Measurements from ENCODE around the gene KCNK18.
A peak's percentile ranks its signal among the peaks of the same experiment; 100 is the strongest.

The KCNK18 gene

GRCh38 chr10:117163954-117164548 is 33.2 kb upstream of the KCNK18 start:
- Histone ChIP-seq H3K36me3 (ENCODE audit: control insufficient read depth, insufficient read depth, low read length) (no peaks in the 10 kb centered on the region), H3K9me3 (ENCODE audit: control insufficient read depth, insufficient read depth, low read length) (no peaks in the 10 kb centered on the region), H3K27ac (ENCODE audit: low read length) (no peak overlapping the region), H3K4me1 (ENCODE audit: control insufficient read depth, insufficient read depth, low read length) (peaks cover 3% of the 10 kb centered on the region), H3K27me3 (ENCODE audit: control insufficient read depth, insufficient read depth, low read length) (peaks cover 78% of the 10 kb centered on the region), H3K4me3 (ENCODE audit: low read length) (no peak overlapping the region)
- no CpG with 5 or more reads among the region's 16 CpGs for WGBS (ENCODE audit: insufficient coverage, insufficient read length)
- DNase-seq (ENCODE audit: low read depth, low spot score) = no peak

- Histone ChIP-seq H3K9me3 (ENCODE audit: control insufficient read depth, insufficient read depth, low read length) (no peaks in the 10 kb centered on the region), H3K4me1 (ENCODE audit: control insufficient read depth, insufficient read depth, low read length) (peaks cover 3% of the 10 kb centered on the region), H3K36me3 (ENCODE audit: control insufficient read depth, insufficient read depth, low read length) (no peaks in the 10 kb centered on the region), H3K27ac (ENCODE audit: low read length) (no peak overlapping the region), H3K27me3 (ENCODE audit: control insufficient read depth, insufficient read depth, low read length) (peaks cover 83% of the 10 kb centered on the region), H3K4me3 (ENCODE audit: low read length) (no peak overlapping the region)
- WGBS (ENCODE audit: insufficient coverage, insufficient read length) = no CpG with 5 or more reads among the region's 32 CpGs
- DNase-seq (ENCODE audit: low read depth, low spot score) = no peak
Measured at GRCh38 chr10:117164592-117165537, 32.4 kb upstream of the KCNK18 start.

- H3K27ac ChIP-seq (ENCODE audit: low read length) = no peak overlapping the region
- H3K4me1 ChIP-seq (ENCODE audit: control insufficient read depth, insufficient read depth, low read length) = peaks cover 3% of the 10 kb centered on the region
- DNase-seq (ENCODE audit: low read depth, low spot score) = no peak
- H3K36me3 ChIP-seq (ENCODE audit: control insufficient read depth, insufficient read depth, low read length) = no peaks in the 10 kb centered on the region
- H3K4me3 ChIP-seq (ENCODE audit: low read length) = no peak overlapping the region
- H3K27me3 ChIP-seq (ENCODE audit: control insufficient read depth, insufficient read depth, low read length) = peaks cover 85% of the 10 kb centered on the region
- no peaks in the 10 kb centered on the region for H3K9me3 ChIP-seq (ENCODE audit: control insufficient read depth, insufficient read depth, low read length)
- no CpG with 5 or more reads among the region's 51 CpGs for WGBS (ENCODE audit: insufficient coverage, insufficient read length)
Measured at GRCh38 chr10:117165538-117166417, 31.5 kb upstream of the KCNK18 start.

- Histone ChIP-seq H3K27me3 (ENCODE audit: control insufficient read depth, insufficient read depth, low read length) (peaks cover 82% of the 10 kb centered on the region), H3K36me3 (ENCODE audit: control insufficient read depth, insufficient read depth, low read length) (no peaks in the 10 kb centered on the region), H3K9me3 (ENCODE audit: control insufficient read depth, insufficient read depth, low read length) (no peaks in the 10 kb centered on the region), H3K27ac (ENCODE audit: low read length) (no peak overlapping the region), H3K4me3 (ENCODE audit: low read length) (no peak overlapping the region), H3K4me1 (ENCODE audit: control insufficient read depth, insufficient read depth, low read length) (peaks cover 3% of the 10 kb centered on the region)
- no peak for DNase-seq (ENCODE audit: low read depth, low spot score)
- WGBS (ENCODE audit: insufficient coverage, insufficient read length) = no CpG with 5 or more reads among the region's 41 CpGs
Measured at GRCh38 chr10:117166418-117167345, 30.6 kb upstream of the KCNK18 start.

GRCh38 chr10:117167346-117167788 is 29.9 kb upstream of the KCNK18 start:
- no CpG with 5 or more reads among the region's 21 CpGs for WGBS (ENCODE audit: insufficient coverage, insufficient read length)
- Histone ChIP-seq H3K36me3 (ENCODE audit: control insufficient read depth, insufficient read depth, low read length) (no peaks in the 10 kb centered on the region), H3K27ac (ENCODE audit: low read length) (no peak overlapping the region), H3K27me3 (ENCODE audit: control insufficient read depth, insufficient read depth, low read length) (peaks cover 83% of the 10 kb centered on the region), H3K9me3 (ENCODE audit: control insufficient read depth, insufficient read depth, low read length) (no peaks in the 10 kb centered on the region), H3K4me3 (ENCODE audit: low read length) (peak overlapping the region; percentile 50; the same call in 1 of the 2 replicates), H3K4me1 (ENCODE audit: control insufficient read depth, insufficient read depth, low read length) (peaks cover 3% of the 10 kb centered on the region)
- DNase-seq (ENCODE audit: low read depth, low spot score) = no peak

- no peak for DNase-seq (ENCODE audit: low read depth, low spot score)
- no peaks in the 10 kb centered on the region for H3K36me3 ChIP-seq (ENCODE audit: control insufficient read depth, insufficient read depth, low read length)
- peaks cover 83% of the 10 kb centered on the region for H3K27me3 ChIP-seq (ENCODE audit: control insufficient read depth, insufficient read depth, low read length)
- no CpG with 5 or more reads among the region's 75 CpGs for WGBS (ENCODE audit: insufficient coverage, insufficient read length)
- H3K9me3 ChIP-seq (ENCODE audit: control insufficient read depth, insufficient read depth, low read length) = no peaks in the 10 kb centered on the region
- H3K4me1 ChIP-seq (ENCODE audit: control insufficient read depth, insufficient read depth, low read length) = peaks cover 3% of the 10 kb centered on the region
- H3K4me3 ChIP-seq (ENCODE audit: low read length) = peak overlapping the region; percentile 50; the same call in 1 of the 2 replicates
- H3K27ac ChIP-seq (ENCODE audit: low read length) = no peak overlapping the region
Measured at GRCh38 chr10:117167789-117168674, 29.3 kb upstream of the KCNK18 start.

- H3K9me3 ChIP-seq (ENCODE audit: control insufficient read depth, insufficient read depth, low read length) = no peaks in the 10 kb centered on the region
- no peak overlapping the region for H3K27ac ChIP-seq (ENCODE audit: low read length)
- no CpG with 5 or more reads among the region's 25 CpGs for WGBS (ENCODE audit: insufficient coverage, insufficient read length)
- H3K27me3 ChIP-seq (ENCODE audit: control insufficient read depth, insufficient read depth, low read length) = peaks cover 81% of the 10 kb centered on the region
- no peak for DNase-seq (ENCODE audit: low read depth, low spot score)
- peaks cover 2% of the 10 kb centered on the region; the same call in 1 of the 2 replicates for H3K4me1 ChIP-seq (ENCODE audit: control insufficient read depth, insufficient read depth, low read length)
- no peaks in the 10 kb centered on the region for H3K36me3 ChIP-seq (ENCODE audit: control insufficient read depth, insufficient read depth, low read length)
- H3K4me3 ChIP-seq (ENCODE audit: low read length) = no peak overlapping the region; the same call in 1 of the 2 replicates
Measured at GRCh38 chr10:117168729-117169128, 28.6 kb upstream of the KCNK18 start.

- Histone ChIP-seq H3K4me3 (ENCODE audit: low read length) (no peak overlapping the region), H3K27me3 (ENCODE audit: control insufficient read depth, insufficient read depth, low read length) (peaks cover 73% of the 10 kb centered on the region), H3K27ac (ENCODE audit: low read length) (no peak overlapping the region), H3K36me3 (ENCODE audit: control insufficient read depth, insufficient read depth, low read length) (no peaks in the 10 kb centered on the region), H3K9me3 (ENCODE audit: control insufficient read depth, insufficient read depth, low read length) (no peaks in the 10 kb centered on the region), H3K4me1 (ENCODE audit: control insufficient read depth, insufficient read depth, low read length) (peaks cover 2% of the 10 kb centered on the region; the same call in 1 of the 2 replicates)
- no peak for DNase-seq (ENCODE audit: low read depth, low spot score)
- no CpG with 5 or more reads among the region's 2 CpGs for WGBS (ENCODE audit: insufficient coverage, insufficient read length)
Measured at GRCh38 chr10:117169480-117169879, 27.8 kb upstream of the KCNK18 start.

- WGBS (ENCODE audit: insufficient coverage, insufficient read length) = no CpG with 5 or more reads among the region's 6 CpGs
- DNase-seq (ENCODE audit: low read depth, low spot score) = no peak
- H3K27me3 ChIP-seq (ENCODE audit: control insufficient read depth, insufficient read depth, low read length) = peaks cover 69% of the 10 kb centered on the region
- H3K36me3 ChIP-seq (ENCODE audit: control insufficient read depth, insufficient read depth, low read length) = no peaks in the 10 kb centered on the region
- no peak overlapping the region for H3K4me3 ChIP-seq (ENCODE audit: low read length)
- no peak overlapping the region for H3K27ac ChIP-seq (ENCODE audit: low read length)
- H3K4me1 ChIP-seq (ENCODE audit: control insufficient read depth, insufficient read depth, low read length) = peaks cover 2% of the 10 kb centered on the region; the same call in 1 of the 2 replicates
- no peaks in the 10 kb centered on the region for H3K9me3 ChIP-seq (ENCODE audit: control insufficient read depth, insufficient read depth, low read length)
Measured at GRCh38 chr10:117170244-117170643, 27.0 kb upstream of the KCNK18 start.
